ENCODE results near the gene ARHGAP26.
A peak's percentile ranks its signal among the peaks of the same experiment; 100 is the strongest.

Gene ARHGAP26

GRCh38 chr5:143130613-143131305 is 360.6 kb downstream of the ARHGAP26 start:
- DNase-seq, result no peak

- DNase-seq, result peak; percentile 12
Observed at GRCh38 chr5:143131972-143132371, 361.8 kb downstream of the ARHGAP26 start.

GRCh38 chr5:143132739-143133138 is 362.6 kb downstream of the ARHGAP26 start:
- no peak for DNase-seq

GRCh38 chr5:143133721-143134120 is 363.5 kb downstream of the ARHGAP26 start:
- DNase-seq, result no peak

GRCh38 chr5:143134269-143134668 is 364.1 kb downstream of the ARHGAP26 start:
- DNase-seq, result no peak

GRCh38 chr5:143134900-143135299 is 364.7 kb downstream of the ARHGAP26 start:
- DNase-seq, result no peak

GRCh38 chr5:143135832-143136551 is 365.8 kb downstream of the ARHGAP26 start:
- no peak for DNase-seq

- DNase-seq, result no peak
Observed at GRCh38 chr5:143138839-143139238, 368.7 kb downstream of the ARHGAP26 start.

GRCh38 chr5:143139585-143139984 is 369.4 kb downstream of the ARHGAP26 start:
- DNase-seq, result no peak

- no peak for DNase-seq
Observed at GRCh38 chr5:143140492-143141203, 370.5 kb downstream of the ARHGAP26 start.

GRCh38 chr5:143141652-143142051 is 371.5 kb downstream of the ARHGAP26 start:
- no peak for DNase-seq

- peak; percentile 84 for DNase-seq
Observed at GRCh38 chr5:143142596-143143435, 372.6 kb downstream of the ARHGAP26 start.

GRCh38 chr5:143143973-143144372 is 373.8 kb downstream of the ARHGAP26 start:
- no peak for DNase-seq

GRCh38 chr5:143145243-143146160 is 375.3 kb downstream of the ARHGAP26 start:
- DNase-seq, result no peak

GRCh38 chr5:143146161-143146560 is 376.0 kb downstream of the ARHGAP26 start:
- DNase-seq, result no peak

- DNase-seq, result no peak
Observed at GRCh38 chr5:143147383-143147782, 377.2 kb downstream of the ARHGAP26 start.

- DNase-seq, result no peak
Observed at GRCh38 chr5:143147902-143148301, 377.7 kb downstream of the ARHGAP26 start.

GRCh38 chr5:143148771-143149170 is 378.6 kb downstream of the ARHGAP26 start:
- DNase-seq, result no peak

- DNase-seq, result no peak
Observed at GRCh38 chr5:143149759-143150158, 379.6 kb downstream of the ARHGAP26 start.

- no peak for DNase-seq
Observed at GRCh38 chr5:143151056-143151700, 381.0 kb downstream of the ARHGAP26 start.

- DNase-seq, result no peak
Observed at GRCh38 chr5:143152445-143152844, 382.3 kb downstream of the ARHGAP26 start.
